WTC11 (cell line): ENCODE data around the gene FOXD1. TPM values are rescaled to one million over a fixed set of nuclear protein-coding genes. Genes with fewer than 3 reads are reported as not detected.

Experiments
- ATAC-seq: fragments of 200-7000 bp; cut with Tn5 transposase; 2 replicates; pipeline ENCODE4 v1.10.0; 2021; ENCODE audit warnings: mild to moderate bottlenecking, moderate library complexity
- CTCF ChIA-PET: fragments of 300-600 bp; sonication (Branson Sonifier 250); formaldehyde crosslinking; loops from one replicate; lab custom pipeline; 2021; ENCODE audit warnings: antibody characterized with exemption; lab: Charles Lee
- POLR2A ChIA-PET: fragments of 350-600 bp; sonication (Branson Sonifier 250); formaldehyde crosslinking; loops from one replicate; lab custom pipeline; 2021; ENCODE audit warnings: antibody characterized with exemption; lab: Charles Lee
- DNase-seq: peaks from one replicate; pipeline ENCODE4 v3.0.0; 2021; ENCODE audit warnings: low spot score
- H3K27ac Mint-ChIP-seq: 2 replicates; pipeline ENCODE4 v1.8.0; 2021; ENCODE audit warnings: mixed read lengths
- H3K27me3 Mint-ChIP-seq: 2 replicates; pipeline ENCODE4 v1.8.0; 2021; ENCODE audit warnings: low read depth, mild to moderate bottlenecking, moderate library complexity, mixed read lengths
- H3K36me3 Mint-ChIP-seq: 2 replicates; pipeline ENCODE4 v1.8.0; 2021; ENCODE audit warnings: mixed read lengths
- H3K4me1 Mint-ChIP-seq: 2 replicates; pipeline ENCODE4 v1.8.0; 2022; ENCODE audit warnings: mixed read lengths
- H3K4me3 Mint-ChIP-seq: 2 replicates; pipeline ENCODE4 v1.8.0; 2021; ENCODE audit warnings: mild to moderate bottlenecking, moderate library complexity, mixed read lengths
- H3K9me3 Mint-ChIP-seq: 2 replicates; pipeline ENCODE4 v1.8.0; 2021; ENCODE audit warnings: mixed read lengths
- ATF1 ChIP-seq: sonication (generic); formaldehyde crosslinking; IDR thresholded peaks from 2 replicates; pipeline ENCODE4 v1.8.1; 2023; ENCODE audit warnings: mild to moderate bottlenecking, moderate library complexity, missing genetic modification reagents
- CDX4 ChIP-seq: fragments of 250-450 bp; sonication (Bioruptor Pico); IDR thresholded peaks from 2 replicates; pipeline ENCODE4 v1.9.0; 2021; ENCODE audit warnings: moderate library complexity, mild to moderate bottlenecking, inconsistent platforms, borderline replicate concordance
- CTCF ChIP-seq: fragments of 200-600 bp; IDR thresholded peaks from 2 replicates; pipeline ENCODE4 v1.8.0; 2022; ENCODE audit warnings: antibody characterized with exemption
- ELF4 ChIP-seq: sonication (generic); formaldehyde crosslinking; IDR thresholded peaks from 2 replicates; pipeline ENCODE4 v1.8.1; 2022; ENCODE audit warnings: low read depth, mild to moderate bottlenecking, moderate library complexity, missing genetic modification reagents
- EMX1 ChIP-seq: fragments of 250-450 bp; sonication (Bioruptor Pico); IDR thresholded peaks from 2 replicates; pipeline ENCODE4 v1.8.0; 2021; ENCODE audit warnings: mild to moderate bottlenecking
- ERG ChIP-seq: fragments of 250-450 bp; sonication (Bioruptor Pico); IDR thresholded peaks from 2 replicates; pipeline ENCODE4 v1.8.0; 2021; ENCODE audit warnings: mild to moderate bottlenecking
- ETV6 ChIP-seq: sonication (generic); formaldehyde crosslinking; IDR thresholded peaks from 2 replicates; pipeline ENCODE4 v1.8.1; 2022; ENCODE audit warnings: mild to moderate bottlenecking, missing genetic modification reagents
- FOXP1 ChIP-seq: sonication (generic); formaldehyde crosslinking; IDR thresholded peaks from 2 replicates; pipeline ENCODE4 v1.8.0; 2022; ENCODE audit warnings: missing genetic modification reagents, mild to moderate bottlenecking, moderate library complexity, borderline replicate concordance
- GTF2I ChIP-seq: fragments of 250-450 bp; sonication (Bioruptor Pico); conservative IDR thresholded peaks from 2 replicates; pipeline ENCODE4 v1.4.0; 2021; ENCODE audit warnings: mild to moderate bottlenecking
- HMGA2 ChIP-seq: fragments of 250-450 bp; sonication (Bioruptor Pico); IDR thresholded peaks from 2 replicates; pipeline ENCODE4 v1.4.0; 2021; ENCODE audit warnings: mild to moderate bottlenecking, moderate library complexity
- MLX ChIP-seq: sonication (generic); formaldehyde crosslinking; IDR thresholded peaks from 2 replicates; pipeline ENCODE4 v1.8.1; 2023; ENCODE audit warnings: mild to moderate bottlenecking, missing genetic modification reagents, moderate library complexity
- NR3C1 ChIP-seq: sonication (generic); formaldehyde crosslinking; conservative IDR thresholded peaks from 2 replicates; pipeline ENCODE4 v1.8.1; 2023; ENCODE audit warnings: low read depth, mild to moderate bottlenecking, missing genetic modification reagents
- PRDM15 ChIP-seq: sonication (generic); formaldehyde crosslinking; IDR thresholded peaks from 2 replicates; pipeline ENCODE4 v1.8.0; 2022; ENCODE audit warnings: missing genetic modification reagents
- PREB ChIP-seq: sonication (generic); formaldehyde crosslinking; IDR thresholded peaks from 2 replicates; pipeline ENCODE4 v1.8.1; 2022; ENCODE audit warnings: mild to moderate bottlenecking, missing genetic modification reagents, moderate library complexity, borderline replicate concordance
- TEAD4 ChIP-seq: sonication (generic); formaldehyde crosslinking; IDR thresholded peaks from 2 replicates; pipeline ENCODE4 v1.8.0; 2022; ENCODE audit warnings: mild to moderate bottlenecking, missing genetic modification reagents
- TP53 ChIP-seq: sonication (generic); formaldehyde crosslinking; IDR thresholded peaks from 2 replicates; pipeline ENCODE4 v1.8.1; 2023; ENCODE audit warnings: mild to moderate bottlenecking, missing genetic modification reagents
- ZNF232 ChIP-seq: sonication (generic); formaldehyde crosslinking; IDR thresholded peaks from 2 replicates; pipeline ENCODE4 v1.8.0; 2022; ENCODE audit warnings: mild to moderate bottlenecking, missing genetic modification reagents
- ZNF281 ChIP-seq: sonication (generic); formaldehyde crosslinking; IDR thresholded peaks from 2 replicates; pipeline ENCODE4 v1.8.0; 2023; ENCODE audit warnings: mild to moderate bottlenecking, missing genetic modification reagents
- ZNF317 ChIP-seq: sonication (generic); formaldehyde crosslinking; IDR thresholded peaks from 2 replicates; pipeline ENCODE4 v1.8.1; 2023; ENCODE audit warnings: low read depth, mild to moderate bottlenecking, moderate library complexity, missing genetic modification reagents, borderline replicate concordance
- ZNF423 ChIP-seq: fragments of 250-450 bp; sonication (Bioruptor Pico); IDR thresholded peaks from 2 replicates; pipeline ENCODE4 v2.1.2; 2022; ENCODE audit warnings: mild to moderate bottlenecking, moderate library complexity
- ZNF671 ChIP-seq: fragments of 250-450 bp; sonication (Bioruptor Pico); IDR thresholded peaks from 2 replicates; pipeline ENCODE4 v1.8.0; 2021; ENCODE audit warnings: mild to moderate bottlenecking
- ZSCAN18 ChIP-seq: fragments of 250-450 bp; sonication (Bioruptor Pico); IDR thresholded peaks from 2 replicates; pipeline ENCODE4 v2.1.2; 2022; ENCODE audit warnings: mild to moderate bottlenecking, moderate library complexity
- total RNA-seq: library from RNA; stranded (reverse); gene quantifications from 3 replicates; pipeline ENCODE4 v1.2.3, GENCODE V29; 2021

Gene FOXD1
- total RNA-seq, 1 experiment from 2014 or later = 10.3 TPM

GRCh38 chr5:73482383-73483136, 34.0 kb upstream of the FOXD1 start:
- Mint-ChIP-seq H3K36me3 (no peaks in the 10 kb centered on the region), H3K9me3 (peaks cover 6% of the 10 kb centered on the region), H3K4me3 (no peak overlapping the region), H3K27ac (no peak overlapping the region), H3K27me3 (no peaks in the 10 kb centered on the region), H3K4me1 (peaks cover 49% of the 10 kb centered on the region)
- DNase-seq = no peak
- POLR2A ChIA-PET = no interaction called here
- CTCF ChIA-PET = no interaction called here
- TF ChIP-seq PRDM15 (CRISPR knock-in tag) = no peak
- TF ChIP-seq ERG (CRISPR knock-in tag) = no peak
- no peak for TF ChIP-seq EMX1 (CRISPR knock-in tag)
- no peak for TF ChIP-seq HMGA2 (CRISPR knock-in tag)
- no peak for TF ChIP-seq PREB (CRISPR knock-in tag)
- no peak for TF ChIP-seq ZNF317 (CRISPR knock-in tag)
- TF ChIP-seq ZNF281 (CRISPR knock-in tag) = no peak
- TF ChIP-seq CDX4 (CRISPR knock-in tag) = no peak
- no peak for TF ChIP-seq ZNF232 (CRISPR knock-in tag)
- TF ChIP-seq ELF4 (CRISPR knock-in tag) = no peak
- no peak for TF ChIP-seq ZNF423 (CRISPR knock-in tag)
- no peak for TF ChIP-seq GTF2I
- no peak for TF ChIP-seq MLX (CRISPR knock-in tag)
- ATAC-seq = no peak

GRCh38 chr5:73480500-73480899, 31.9 kb upstream of the FOXD1 start:
- ATAC-seq = no peak
- ChIA-PET POLR2A (no interaction called here), CTCF (no interaction called here)
- Mint-ChIP-seq H3K4me1 (peaks cover 30% of the 10 kb centered on the region), H3K36me3 (no peaks in the 10 kb centered on the region), H3K9me3 (peaks cover 6% of the 10 kb centered on the region), H3K4me3 (no peak overlapping the region), H3K27ac (no peak overlapping the region), H3K27me3 (no peaks in the 10 kb centered on the region)
- DNase-seq = no peak
- TF ChIP-seq ETV6 (CRISPR knock-in tag) = no peak
- no peak for TF ChIP-seq NR3C1
- no peak for TF ChIP-seq TEAD4
- no peak for TF ChIP-seq ZNF671 (CRISPR knock-in tag)
- TF ChIP-seq ZSCAN18 (CRISPR knock-in tag) = no peak
- no peak for TF ChIP-seq ATF1 (CRISPR knock-in tag)
- TF ChIP-seq TP53 (CRISPR knock-in tag) = no peak
- TF ChIP-seq CTCF = no peak
- no peak for TF ChIP-seq FOXP1 (CRISPR knock-in tag)
